BE2C (cell line): ENCODE results near the gene SIL1.
A peak's percentile ranks its signal among the peaks of the same experiment; 100 is the strongest.

Experiments
- DNase-seq: peaks from one replicate; pipeline ENCODE4 v3.0.0-alpha.2; 2020
- H3K27me3 ChIP-seq: fragments of 250-450 bp; sonication (Bioruptor Pico); 2 replicates; pipeline ENCODE4 v1.5.1; 2020; ENCODE audit warnings: mild to moderate bottlenecking
- H3K36me3 ChIP-seq: fragments of 250-450 bp; sonication (Bioruptor Pico); 2 replicates; pipeline ENCODE4 v1.5.1; 2020; ENCODE audit warnings: mild to moderate bottlenecking
- H3K4me1 ChIP-seq: fragments of 250-450 bp; sonication (Bioruptor Pico); 2 replicates; pipeline ENCODE4 v1.5.1; 2020
- H3K4me3 ChIP-seq: 2 replicates; pipeline ENCODE4 v1.5.1; 2011; ENCODE audit warnings: low read depth, low read length
- H3K9me3 ChIP-seq: fragments of 250-450 bp; sonication (Bioruptor Pico); 2 replicates; pipeline ENCODE4 v1.5.1; 2020
- TF ChIP-seq, protein P1 (sequence below): IDR thresholded peaks from 2 replicates; pipeline ENCODE4 v1.5.1; 2012; ENCODE audit warnings: mild to moderate bottlenecking, low read depth, low read length

Gene SIL1

DNA sequence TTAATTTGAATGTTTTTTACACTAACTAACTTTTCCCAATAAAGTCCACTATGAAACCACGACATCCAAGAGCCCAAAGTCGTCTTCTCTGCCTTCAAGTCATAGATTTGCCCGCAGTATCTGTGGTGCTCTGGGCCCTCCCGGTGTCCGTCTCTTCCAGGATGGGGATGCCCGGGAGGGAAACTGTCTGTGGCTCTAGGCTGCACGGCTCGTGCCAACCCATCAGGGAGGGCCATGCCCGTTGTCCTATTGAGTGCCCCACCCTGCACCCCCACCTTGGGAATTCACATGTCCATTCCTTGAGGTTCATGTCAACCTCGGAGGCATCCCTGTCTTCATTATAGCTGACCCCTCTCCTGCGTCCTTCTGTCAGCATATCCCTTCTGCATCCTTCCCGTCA, 263.2 kb downstream of the SIL1 start:
- DNase-seq, result no peak
- Histone ChIP-seq H3K9me3 (no peaks in the 10 kb centered on the region), H3K36me3 (peaks cover 24% of the 10 kb centered on the region), H3K27me3 (no peaks in the 10 kb centered on the region), H3K4me1 (no peaks in the 10 kb centered on the region), H3K4me3 (no peak overlapping the region)
- TF ChIP-seq, protein P1, sequence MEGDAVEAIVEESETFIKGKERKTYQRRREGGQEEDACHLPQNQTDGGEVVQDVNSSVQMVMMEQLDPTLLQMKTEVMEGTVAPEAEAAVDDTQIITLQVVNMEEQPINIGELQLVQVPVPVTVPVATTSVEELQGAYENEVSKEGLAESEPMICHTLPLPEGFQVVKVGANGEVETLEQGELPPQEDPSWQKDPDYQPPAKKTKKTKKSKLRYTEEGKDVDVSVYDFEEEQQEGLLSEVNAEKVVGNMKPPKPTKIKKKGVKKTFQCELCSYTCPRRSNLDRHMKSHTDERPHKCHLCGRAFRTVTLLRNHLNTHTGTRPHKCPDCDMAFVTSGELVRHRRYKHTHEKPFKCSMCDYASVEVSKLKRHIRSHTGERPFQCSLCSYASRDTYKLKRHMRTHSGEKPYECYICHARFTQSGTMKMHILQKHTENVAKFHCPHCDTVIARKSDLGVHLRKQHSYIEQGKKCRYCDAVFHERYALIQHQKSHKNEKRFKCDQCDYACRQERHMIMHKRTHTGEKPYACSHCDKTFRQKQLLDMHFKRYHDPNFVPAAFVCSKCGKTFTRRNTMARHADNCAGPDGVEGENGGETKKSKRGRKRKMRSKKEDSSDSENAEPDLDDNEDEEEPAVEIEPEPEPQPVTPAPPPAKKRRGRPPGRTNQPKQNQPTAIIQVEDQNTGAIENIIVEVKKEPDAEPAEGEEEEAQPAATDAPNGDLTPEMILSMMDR, result no peak

DNA sequence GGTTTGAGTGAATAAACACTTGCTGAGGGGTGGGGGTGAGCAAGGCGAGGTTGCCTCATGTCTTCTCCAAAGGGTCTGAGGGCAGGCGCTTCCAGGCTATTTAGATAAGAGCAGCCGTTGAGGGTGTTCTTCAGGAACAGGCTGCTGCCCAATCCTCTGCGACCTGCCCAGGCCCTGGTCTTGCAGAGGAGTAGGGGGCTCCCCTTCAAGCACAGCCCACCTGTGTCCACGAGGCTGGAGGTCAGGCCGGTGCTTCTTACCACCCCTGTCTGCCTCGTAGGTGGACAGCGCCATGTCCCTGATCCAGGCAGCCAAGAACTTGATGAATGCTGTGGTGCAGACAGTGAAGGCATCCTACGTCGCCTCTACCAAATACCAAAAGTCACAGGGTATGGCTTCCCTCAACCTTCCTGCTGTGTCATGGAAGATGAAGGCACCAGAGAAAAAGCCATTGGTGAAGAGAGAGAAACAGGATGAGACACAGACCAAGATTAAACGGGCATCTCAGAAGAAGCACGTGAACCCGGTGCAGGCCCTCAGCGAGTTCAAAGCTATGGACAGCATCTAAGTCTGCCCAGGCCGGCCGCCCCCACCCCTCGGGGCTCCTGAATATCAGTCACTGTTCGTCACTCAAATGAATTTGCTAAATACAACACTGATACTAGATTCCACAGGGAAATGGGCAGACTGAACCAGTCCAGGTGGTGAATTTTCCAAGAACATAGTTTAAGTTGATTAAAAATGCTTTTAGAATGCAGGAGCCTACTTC, 264.5 kb downstream of the SIL1 start:
- H3K9me3 ChIP-seq, result no peaks in the 10 kb centered on the region
- TF ChIP-seq, protein P1, result no peak
- H3K36me3 ChIP-seq, result peaks cover 24% of the 10 kb centered on the region

DNA sequence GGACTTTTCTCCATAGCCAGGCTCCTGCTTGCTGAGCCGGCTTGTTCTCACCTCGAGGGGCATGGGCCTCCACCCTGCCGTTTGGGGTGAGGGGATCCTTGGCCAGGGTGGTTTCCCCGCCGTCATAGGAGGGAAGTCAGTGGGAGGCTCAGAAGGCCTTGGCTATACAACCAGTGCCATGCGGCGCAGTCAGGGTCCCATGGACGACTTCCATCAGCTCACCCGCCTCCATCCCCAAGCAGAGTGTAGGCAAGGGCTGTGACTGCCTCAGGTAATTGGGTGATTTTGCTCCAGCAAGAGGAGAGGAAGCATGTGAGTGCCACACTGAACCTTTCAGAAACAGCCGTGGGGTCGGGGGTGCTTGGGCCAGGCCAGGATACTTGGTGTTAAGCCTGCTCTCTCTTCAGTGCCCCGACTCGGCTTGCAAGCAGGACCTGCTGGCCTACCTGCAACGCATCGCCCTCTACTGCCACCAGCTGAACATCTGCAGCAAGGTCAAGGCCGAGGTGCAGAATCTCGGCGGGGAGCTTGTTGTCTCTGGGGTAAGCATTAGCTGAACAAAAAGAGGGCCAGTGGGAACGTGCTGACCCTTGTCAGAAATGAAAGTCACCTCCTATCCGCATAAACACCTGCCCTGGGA, 265.9 kb downstream of the SIL1 start:
- TF ChIP-seq, protein P1, result peak; percentile 37
- Histone ChIP-seq H3K36me3 (peaks cover 24% of the 10 kb centered on the region), H3K4me3 (no peak overlapping the region), H3K4me1 (peaks cover 4% of the 10 kb centered on the region), H3K27me3 (no peaks in the 10 kb centered on the region), H3K9me3 (no peaks in the 10 kb centered on the region)
- no peak for DNase-seq

More for the DNA sequence above, 264.5 kb downstream of the SIL1 start:
- H3K27me3 ChIP-seq, result no peaks in the 10 kb centered on the region
- H3K4me3 ChIP-seq, result no peak overlapping the region
- DNase-seq, result no peak
- no peaks in the 10 kb centered on the region for H3K4me1 ChIP-seq

DNA sequence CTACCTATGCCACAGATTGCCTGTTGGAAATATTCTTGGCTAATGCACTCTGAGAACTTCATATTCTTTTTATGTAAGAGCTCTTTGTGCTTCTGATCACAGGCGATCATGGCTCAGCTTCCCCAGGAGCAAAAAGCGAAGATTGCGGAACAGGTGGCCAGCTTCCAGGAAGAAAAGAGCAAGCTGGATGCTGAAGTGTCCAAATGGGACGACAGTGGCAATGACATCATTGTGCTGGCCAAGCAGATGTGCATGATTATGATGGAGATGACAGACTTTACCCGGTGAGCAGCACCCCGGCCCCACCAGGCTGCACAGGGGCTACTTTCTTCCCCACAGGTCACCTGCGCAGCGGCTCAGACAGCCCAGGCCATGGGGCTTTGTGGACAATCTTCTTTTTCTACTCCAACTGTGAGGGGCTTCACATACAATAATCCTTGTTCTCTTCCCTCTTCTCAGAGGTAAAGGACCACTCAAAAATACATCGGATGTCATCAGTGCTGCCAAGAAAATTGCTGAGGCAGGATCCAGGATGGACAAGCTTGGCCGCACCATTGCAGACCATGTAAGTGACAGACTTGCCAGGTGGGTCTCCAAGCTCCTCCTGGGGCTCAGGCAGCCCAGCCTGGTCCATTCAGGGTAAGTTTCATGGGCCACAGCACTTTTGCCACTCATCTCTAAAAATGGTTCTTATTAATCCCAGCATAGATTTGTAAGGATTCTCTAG, 267.6 kb downstream of the SIL1 start:
- H3K4me3 ChIP-seq, result no peak overlapping the region
- no peaks in the 10 kb centered on the region for H3K27me3 ChIP-seq
- TF ChIP-seq, protein P1, result no peak
- H3K4me1 ChIP-seq, result peaks cover 7% of the 10 kb centered on the region
- no peaks in the 10 kb centered on the region for H3K9me3 ChIP-seq
- no peak for DNase-seq
- peaks cover 31% of the 10 kb centered on the region for H3K36me3 ChIP-seq

DNA sequence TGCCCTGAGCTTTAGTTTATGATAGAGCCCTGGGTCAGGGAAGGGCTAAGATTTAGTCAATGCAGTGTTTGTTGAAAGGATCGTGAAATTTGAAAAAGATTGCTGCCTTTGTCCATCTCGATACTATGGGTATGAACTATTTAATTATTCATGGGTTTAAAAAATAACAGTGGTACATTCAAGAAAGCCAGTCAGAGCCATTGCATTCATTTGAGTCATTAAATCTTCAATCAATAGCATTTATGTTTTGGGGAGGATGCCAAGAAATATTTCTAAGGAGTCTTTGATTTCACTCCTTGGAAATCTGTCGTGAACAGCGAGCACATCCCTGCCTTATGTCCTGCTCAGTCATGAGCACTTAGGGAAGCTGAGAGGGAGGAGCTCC, 268.6 kb downstream of the SIL1 start:
- TF ChIP-seq, protein P1, result no peak
- Histone ChIP-seq H3K36me3 (peaks cover 31% of the 10 kb centered on the region), H3K4me1 (peaks cover 7% of the 10 kb centered on the region), H3K4me3 (no peak overlapping the region), H3K9me3 (no peaks in the 10 kb centered on the region), H3K27me3 (no peaks in the 10 kb centered on the region)
- no peak for DNase-seq

DNA sequence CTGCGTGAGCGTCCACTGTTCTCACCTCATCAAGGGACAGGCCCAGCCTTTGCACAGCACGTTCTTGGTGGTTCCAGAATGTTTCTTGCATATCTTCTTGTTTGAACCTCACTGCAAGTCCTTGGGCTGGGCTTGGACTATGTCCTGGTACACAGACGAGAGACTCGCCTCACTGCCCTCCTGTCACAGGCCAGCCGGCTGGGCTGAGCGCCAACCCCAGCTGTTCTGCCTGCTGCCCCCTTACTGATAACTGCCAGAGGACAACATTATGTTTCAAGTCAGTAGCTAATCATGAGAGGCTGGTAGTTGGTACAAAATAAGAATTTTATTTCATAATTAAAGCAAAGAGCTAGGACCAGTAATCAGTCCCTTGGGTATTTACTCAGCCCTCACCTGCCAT, 270.2 kb downstream of the SIL1 start:
- TF ChIP-seq, protein P1, result no peak; the same call in 1 of the 2 replicates
- Histone ChIP-seq H3K36me3 (peaks cover 28% of the 10 kb centered on the region), H3K27me3 (no peaks in the 10 kb centered on the region), H3K9me3 (no peaks in the 10 kb centered on the region), H3K4me3 (no peak overlapping the region), H3K4me1 (peaks cover 7% of the 10 kb centered on the region)
- DNase-seq, result peak; percentile 91
